ENCODE measurements around the gene RAP1GAP2. TPM values are rescaled to one million over a fixed set of nuclear protein-coding genes. Genes with fewer than 3 reads are reported as not detected.

RAP1GAP2 gene
- total and polyA plus RNA-seq, 2 of the 8 experiments (the other 6 are each of a cell fraction or from before 2014, with no cell fraction given), result 24.0 to 63.8 TPM

- TF ChIP-seq SP1 (IDR thresholded peaks at IDR 0.05; ENCODE audit: low read depth, low read length) (no peak), SIN3A (conservative IDR thresholded peaks at IDR 0.05 in 1 of 2, IDR thresholded peaks at IDR 0.05 in 1 of 2; ENCODE audit: low read depth in 1 of 2, low read length in 2 of 2) (no peak), ATF3 (IDR thresholded peaks at IDR 0.05; ENCODE audit: insufficient read depth, low read depth, low read length) (no peak), RAD21 (IDR thresholded peaks at IDR 0.05 in 1 of 2, conservative IDR thresholded peaks at IDR 0.05 in 1 of 2; ENCODE audit: low read depth in 2 of 2, low read length in 2 of 2) (no peak), GTF2F1 (IDR thresholded peaks at IDR 0.05; ENCODE audit: borderline replicate concordance, low read depth, low read length) (no peak)
These were observed 176.5 kb downstream of the RAP1GAP2 start (continued) for GRCh38 chr17:2972749-2973148.
